ENCODE data around the gene TLR6.
A peak's percentile ranks its signal among the peaks of the same experiment; 100 is the strongest.

The TLR6 gene

DNA sequence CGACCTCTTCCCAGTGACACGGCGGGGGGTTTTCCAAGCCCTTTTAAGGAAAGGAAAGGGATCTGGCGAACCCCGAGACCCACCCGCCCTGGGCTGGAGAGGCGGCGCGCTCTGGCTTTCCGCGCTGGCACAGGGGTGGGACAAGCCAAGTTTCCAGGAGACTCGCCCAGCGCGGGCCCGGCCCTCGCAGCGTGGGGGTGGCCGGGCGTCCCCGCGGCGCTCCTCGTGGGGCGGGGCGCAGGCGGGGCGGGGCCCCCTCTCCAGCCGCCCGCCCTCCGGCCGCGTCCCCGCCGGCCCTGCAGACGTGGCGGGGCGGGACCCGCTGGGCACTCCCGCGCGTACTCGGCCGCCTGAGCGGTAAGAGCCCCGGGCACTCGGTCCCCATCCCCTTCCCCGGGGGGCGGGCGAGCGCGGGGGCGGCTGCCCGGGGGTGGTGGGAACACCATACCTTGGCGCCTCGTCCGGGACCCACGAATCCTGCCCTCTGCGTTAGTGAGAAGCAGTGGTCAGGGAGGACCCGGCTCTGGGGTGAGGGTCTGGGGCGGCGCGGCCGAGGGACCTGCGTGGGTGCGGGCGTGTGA, 11.0 kb upstream of the TLR6 start, which contains the start of gene FAM114A1:
FAM114A1 (plus strand) TSS at position 329 of the 581 bp plus-strand sequence. CDS start 10,273 bp downstream, outside the sequence.
- DNase-seq (ENCODE audit: low read depth in 3 of 3): no peak

DNA sequence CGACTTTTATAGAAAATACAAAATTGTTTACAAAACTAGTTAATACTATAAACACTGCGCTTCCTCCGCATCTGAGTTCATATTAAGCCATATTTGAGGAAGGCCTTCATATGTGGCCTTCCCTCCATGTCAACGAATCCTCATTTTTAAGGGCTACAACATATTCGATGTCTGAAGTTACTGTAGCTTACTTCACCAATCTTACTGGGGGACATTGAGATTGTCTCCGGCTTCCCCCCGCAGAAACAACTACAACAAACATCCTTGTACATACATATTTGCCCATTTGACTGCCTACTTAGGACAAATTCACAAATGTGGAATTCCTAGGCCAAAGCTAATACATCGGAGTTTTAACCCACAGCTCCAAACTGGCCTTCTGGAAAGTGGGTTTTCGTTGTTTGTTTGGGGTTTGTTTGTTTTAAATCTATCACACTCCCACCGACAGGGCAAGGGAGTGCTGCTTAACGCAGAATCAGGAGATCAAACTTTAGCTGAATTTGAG, 10.4 kb upstream of the TLR6 start:
- DNase-seq (ENCODE audit: low read depth in 3 of 3): no peak

DNA sequence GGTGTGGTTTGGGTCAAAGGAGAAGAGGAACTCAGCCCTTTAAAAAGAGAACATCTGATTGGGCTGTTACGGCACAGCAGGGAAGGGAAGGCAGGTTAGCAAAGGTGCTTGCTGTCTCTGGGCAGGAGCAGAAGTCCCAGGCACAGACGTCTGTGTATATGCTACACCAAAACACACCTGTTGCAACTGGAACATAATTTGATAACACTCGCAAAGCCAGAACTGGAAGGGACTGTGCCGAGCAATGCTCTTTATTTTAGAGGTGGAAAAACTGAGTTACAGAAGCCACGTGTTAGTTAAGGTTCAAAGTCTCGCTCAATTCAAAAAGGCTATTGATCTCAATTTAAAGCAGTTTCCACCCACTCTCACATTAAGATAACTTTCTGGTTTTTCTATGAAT, 8.8 kb upstream of the TLR6 start:
- DNase-seq (ENCODE audit: low read depth in 3 of 3): no peak

DNA sequence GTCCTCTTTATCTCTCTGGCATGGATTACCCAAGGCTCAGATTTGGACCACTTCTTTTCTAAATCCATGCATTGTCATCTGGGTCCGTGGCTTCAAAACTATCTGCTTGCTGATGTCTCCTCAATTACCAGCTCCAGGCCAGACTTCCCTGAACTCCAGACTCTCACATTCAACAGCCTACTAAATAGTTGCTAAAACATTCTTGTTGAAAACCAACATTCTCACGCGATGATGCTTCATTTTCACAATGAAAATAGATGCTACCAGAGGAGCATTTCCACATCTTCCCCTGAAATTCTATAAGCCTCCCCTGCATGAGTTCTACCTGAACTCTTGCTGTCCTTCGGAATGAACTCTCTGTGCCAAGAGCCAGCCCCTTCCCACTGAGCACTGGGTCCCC, 5.2 kb upstream of the TLR6 start:
- no peak for DNase-seq (ENCODE audit: low read depth in 3 of 3)

DNA sequence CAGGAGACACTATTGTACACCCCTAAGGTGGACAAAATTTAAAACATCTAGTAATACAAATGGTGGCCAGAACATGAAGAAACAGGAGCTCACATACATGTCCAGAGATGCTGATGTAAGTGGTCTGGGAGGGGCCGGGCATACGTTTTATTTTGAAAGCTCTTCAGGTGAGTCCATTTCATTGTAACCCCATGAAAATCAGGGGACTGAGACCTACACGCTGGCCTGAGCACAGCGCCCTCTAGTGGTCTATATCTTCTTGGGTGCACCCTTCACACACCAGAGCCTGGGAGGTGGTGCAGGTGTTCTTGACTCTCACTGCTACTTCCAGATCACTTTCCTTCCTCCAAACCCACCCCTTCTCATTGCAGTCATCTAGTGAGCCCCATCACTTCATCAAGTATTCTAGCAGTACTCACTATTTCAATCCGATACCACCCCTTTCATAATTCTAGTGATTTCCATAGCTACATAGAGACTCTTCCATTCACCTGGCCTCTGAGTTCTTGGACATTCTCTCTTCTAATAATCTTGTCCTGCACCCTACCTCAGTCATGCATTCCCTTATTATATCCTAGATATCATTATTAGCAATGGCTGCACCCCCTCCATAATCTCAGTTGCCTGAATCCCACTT, 4.3 kb upstream of the TLR6 start:
- DNase-seq (ENCODE audit: low read depth in 3 of 3): peak; percentile 26 to 56 (median 39)

DNA sequence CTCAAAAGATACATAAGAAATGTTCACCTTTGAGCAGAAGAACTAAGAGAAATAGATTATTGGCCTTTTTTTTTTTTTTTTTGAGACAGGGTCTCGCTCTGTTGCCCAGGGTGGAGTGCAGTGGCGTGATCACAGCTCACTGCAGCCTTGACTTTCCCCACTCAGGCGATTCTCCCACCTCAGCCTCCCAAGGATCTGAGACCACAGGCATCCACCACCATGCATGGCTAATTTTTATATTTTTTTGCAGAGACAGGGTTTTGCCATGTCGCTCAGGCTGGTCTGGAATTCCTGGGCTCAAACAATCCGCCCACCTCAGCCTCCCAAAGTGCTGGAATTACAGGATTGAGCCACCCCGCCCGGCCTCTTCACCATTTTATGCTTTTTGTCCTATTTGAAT, 2.9 kb upstream of the TLR6 start:
- DNase-seq (ENCODE audit: low read depth in 3 of 3): no peak

DNA sequence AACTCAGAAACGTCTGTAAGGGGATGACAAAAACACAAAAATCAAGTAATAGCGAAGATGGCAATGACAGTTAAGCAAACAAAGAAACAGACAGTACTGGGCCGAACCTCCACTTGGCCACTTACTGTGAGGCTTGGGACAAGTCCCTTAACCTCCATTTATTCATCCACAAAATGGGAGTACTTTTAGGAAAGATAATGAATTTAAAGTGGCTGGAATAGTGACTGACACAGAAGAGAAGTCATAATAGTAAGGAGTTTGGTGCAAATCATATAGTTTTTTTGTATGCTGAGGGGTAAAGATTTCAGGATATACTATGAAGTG, 1.4 kb upstream of the TLR6 start:
- no peak for DNase-seq (ENCODE audit: low read depth in 3 of 3)

DNA sequence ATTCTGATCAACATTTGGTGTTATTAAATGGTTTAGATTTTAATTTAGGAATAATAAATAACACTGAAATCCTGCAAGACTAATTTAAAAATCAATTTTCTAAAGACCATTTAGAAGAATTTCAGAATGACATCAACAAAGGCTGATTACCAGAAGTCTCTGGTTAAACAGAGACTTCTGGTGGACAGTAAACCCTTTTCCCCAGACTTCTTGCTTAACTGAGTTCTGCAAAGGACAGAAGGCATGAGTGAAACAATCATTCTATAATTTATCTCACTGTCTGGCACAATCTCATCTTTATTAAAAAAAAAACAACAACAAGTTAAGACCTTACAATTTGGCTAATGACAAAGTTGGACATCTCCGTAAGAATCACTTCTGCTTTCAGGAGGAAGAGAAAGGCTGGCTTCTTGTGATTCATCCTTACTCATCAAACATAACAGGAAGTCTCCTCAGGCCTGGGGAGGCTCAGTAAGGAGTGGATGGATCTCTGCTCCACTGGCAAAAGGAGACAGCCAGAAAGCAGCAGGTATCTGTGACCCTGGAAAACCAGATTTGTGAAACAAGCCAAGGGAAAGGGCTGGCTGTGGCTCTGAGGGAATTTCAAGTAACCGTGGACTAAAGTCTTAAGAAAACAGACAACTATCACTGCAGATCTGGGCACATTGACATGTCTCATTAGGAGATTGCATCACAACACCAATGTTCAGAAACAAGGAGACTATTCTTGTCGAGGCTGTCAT, 908 bp upstream of the TLR6 start:
- peak in 2 of 3 donors; percentile 20 to 25 for DNase-seq (ENCODE audit: low read depth in 3 of 3)

DNA sequence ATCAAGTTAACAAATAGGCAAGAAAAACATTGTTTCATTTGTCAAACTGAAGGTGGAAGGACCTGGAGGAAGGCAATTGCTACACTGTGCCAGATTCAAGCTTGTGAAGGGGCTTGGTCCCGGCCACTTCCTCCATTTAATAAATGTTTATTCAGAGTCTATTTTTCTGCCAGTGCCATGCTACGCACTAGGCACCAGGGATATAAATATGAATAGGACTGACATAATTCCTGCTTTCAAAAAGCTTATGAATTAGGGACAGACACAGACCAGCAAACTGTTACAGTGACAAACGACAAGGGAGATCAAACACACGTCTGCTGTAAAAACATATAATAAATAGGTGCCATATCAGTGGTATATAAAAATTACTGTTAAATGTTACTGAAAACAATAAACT, 571 bp downstream of the TLR6 start:
- DNase-seq (ENCODE audit: low read depth in 3 of 3): no peak

DNA sequence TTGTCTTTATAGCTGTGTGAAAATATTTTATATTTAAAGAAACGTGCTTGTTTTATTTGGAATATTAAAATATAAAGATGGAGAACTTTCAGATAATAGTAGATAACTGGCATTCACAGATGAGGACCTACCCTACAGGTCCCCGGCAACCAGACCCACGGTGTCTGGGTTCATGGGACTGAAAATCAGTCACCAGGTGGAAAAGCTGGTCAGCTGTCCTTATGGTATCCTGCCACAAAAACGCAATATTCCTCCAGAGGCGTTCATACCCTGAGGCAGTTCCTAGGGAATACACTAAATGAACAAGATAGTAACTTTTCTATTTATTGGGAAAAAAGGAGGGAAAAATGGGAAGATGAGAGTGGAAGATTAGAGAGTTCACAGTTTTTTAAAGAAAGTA, 1.2 kb downstream of the TLR6 start:
- no peak for DNase-seq (ENCODE audit: low read depth in 3 of 3)

DNA sequence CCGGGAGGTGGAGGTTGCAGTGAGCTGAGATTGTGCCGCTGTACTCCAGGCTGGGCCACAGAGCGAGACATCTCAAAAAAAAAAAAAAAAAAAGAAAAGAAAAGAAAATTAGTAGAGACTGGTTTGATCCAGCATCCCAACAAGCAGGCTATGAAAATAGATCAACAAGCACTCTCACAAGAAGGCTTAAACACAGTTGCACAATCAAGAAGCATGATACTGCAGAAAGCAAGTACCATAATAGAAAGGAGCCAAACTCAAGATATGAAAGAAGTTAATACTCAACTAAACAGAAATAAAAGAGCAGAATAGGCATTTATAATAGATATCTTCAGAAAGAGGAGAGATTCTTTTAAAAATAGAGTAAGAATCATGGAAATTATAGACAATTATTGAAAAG, 10.6 kb downstream of the TLR6 start:
- DNase-seq (ENCODE audit: low read depth in 3 of 3): no peak

DNA sequence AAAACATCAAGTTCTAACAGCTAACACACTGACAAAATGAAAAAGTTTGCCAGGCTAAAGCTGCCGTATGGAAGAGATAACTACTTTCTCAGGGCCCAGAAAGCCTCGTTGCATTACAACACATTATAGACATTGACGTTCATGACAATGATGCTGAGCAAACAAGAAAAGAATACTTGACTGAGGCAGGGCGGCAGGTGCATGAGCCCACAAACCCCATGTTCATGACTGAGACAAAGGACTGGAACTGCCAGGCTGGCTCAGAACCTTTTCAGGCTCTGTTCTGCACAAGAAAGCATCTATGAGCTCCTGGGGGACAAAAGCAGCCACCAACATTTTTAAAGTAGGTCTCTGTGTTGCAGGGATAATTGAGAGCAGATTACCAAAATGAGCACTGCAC, 13.6 kb downstream of the TLR6 start:
- no peak for DNase-seq (ENCODE audit: low read depth in 3 of 3)

DNA sequence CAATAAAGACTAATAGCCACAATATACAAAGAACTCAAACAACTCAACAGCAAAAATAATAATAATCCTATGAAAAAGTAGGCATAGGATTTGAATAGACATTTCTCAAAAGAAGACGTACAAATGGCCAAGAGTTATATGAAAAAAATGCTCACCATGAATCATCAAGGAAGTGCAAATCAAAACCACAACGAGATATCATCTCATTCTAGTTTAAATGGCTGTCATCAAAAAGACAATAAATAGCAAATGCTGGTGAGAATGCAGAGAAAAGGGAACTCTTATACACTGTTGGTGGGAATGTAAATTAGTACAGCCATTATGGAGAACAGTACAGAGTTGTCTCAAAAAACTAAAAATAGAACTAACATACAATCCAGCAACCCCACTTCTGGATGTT, 18.8 kb downstream of the TLR6 start:
- DNase-seq (ENCODE audit: low read depth in 3 of 3): no peak

DNA sequence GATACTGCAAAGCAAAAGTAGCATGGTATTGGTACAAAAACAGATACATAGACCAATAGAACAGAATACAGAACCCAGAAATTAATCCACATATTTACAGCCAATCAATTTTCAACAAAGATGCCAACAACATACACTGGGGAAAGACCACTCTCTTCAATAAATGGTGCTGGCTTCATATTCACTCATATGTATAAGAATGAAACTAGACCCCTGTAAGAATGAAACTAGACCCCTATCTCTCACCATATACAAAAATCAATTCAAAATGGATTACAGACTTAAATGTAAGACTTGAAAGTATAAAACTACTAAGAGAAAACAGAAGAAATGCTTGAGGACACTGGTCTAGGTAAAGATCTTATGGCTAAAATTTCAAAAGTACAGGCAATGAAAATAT, 19.3 kb downstream of the TLR6 start:
- DNase-seq (ENCODE audit: low read depth in 3 of 3): no peak

DNA sequence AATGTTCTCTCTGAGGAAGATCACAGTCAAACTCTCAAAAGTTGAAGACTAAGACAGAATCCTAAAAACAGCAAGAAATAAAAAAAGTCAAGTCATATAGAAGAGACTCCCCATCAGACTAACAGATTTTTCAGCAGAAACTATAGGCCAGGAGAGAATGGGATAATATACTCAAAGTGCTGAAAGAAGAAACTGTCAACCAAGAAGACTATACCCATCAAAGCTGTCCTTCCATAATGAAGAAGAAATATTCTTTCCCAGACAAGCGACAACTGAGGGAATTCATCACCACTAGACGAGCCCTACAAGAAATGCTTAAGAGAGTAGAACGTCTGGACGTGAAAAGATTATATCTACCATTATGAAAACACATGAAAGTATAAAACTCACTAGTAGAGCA, 22.0 kb downstream of the TLR6 start:
- DNase-seq (ENCODE audit: low read depth in 3 of 3): no peak

DNA sequence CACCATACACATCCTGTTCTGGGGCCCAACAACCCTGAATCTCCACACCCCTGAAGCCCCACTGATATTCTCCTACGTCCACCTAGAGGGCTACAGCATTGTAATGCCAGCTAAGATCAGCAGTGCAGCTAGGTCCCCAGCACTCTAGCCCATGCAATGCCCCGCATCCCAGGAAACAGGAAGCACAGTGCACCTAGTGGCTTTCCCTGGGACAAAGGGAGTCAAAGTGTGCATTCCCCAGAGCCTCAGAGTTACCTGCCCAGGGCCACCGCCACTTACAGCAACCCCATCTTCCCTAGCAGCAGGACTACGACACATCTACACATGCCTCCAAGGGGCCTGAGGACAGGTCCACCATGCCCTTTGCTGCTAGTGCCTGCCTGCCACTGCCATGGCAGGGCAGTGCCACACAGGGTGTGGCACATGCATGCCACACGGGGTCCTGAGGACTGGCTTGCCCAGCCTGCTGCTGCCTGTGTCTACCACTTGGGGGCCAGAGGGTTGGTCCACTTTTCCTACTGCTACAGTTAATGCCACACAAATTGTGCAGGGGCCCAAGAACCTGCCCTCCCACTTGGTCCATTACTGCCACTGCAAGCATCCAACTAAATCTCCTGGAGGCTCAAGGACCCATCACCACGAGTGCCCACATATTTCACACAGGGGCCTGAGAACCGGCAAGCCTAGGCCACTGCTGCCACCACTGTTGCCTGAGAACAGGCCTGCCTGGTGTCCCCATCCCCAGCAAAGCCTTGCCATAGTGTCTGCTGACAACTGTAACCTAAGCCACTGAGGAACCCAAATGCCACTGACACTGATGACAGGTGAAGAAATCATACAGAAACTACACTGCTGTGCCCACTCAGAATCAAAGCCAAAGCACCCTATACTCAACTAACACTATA, 23.7 kb downstream of the TLR6 start:
- no peak for DNase-seq (ENCODE audit: low read depth in 3 of 3)

DNA sequence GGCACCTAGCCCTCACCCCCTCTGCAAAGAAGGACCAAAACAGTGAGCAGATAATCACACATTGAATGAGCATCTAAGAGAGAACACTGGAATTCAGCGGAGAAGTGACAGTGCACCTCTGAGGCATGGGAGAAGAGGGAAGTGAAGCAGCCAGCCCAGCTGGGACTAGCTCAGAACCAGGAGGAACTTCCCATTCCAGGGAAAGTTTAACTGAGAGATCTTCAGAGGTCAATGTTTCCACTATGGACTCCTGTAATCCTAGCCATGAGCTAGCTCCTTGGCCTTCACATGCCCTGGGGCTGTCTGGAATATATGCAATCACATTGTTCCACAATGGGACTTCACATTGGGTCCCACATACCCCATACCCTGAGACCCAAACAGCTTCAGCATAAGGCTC, 24.4 kb downstream of the TLR6 start:
- no peak for DNase-seq (ENCODE audit: low read depth in 3 of 3)

DNA sequence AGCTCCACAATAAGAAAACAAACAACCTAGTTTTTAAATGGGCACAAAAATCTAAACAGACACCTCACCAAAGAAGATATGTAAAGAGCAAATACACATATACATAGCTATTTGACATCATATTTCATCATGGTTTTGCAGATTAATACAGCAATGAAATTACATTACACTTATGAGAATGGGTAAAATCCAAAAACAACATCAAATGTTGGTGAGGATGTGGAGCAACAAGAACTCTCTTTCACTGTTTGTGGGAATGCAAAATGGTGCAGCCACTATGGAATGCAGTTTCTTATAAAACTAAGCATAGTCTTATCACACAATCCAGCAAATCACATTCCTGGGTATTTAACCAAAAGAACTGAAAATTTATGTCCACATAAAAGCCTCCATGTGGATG, 25.0 kb downstream of the TLR6 start:
- DNase-seq (ENCODE audit: low read depth in 3 of 3): no peak

DNA sequence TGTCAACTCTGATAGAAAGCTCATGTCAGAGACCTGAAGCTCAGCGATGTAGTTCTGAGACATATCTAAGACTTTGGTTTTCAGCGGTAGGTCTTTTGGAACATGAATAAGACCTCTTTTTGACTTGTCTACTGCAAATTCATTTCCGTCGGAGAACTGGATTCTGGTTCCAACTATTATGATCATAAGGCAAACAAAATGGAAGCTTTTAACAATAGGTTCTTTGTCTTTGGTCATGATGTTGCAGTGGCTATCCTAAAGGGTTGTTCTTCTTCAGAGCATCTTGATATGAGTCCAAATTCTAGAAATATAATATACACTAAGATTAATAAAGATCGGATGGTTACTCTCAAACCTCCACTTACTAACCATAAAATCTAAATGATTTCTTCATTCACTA, 27.4 kb downstream of the TLR6 start:
- no peak for DNase-seq (ENCODE audit: low read depth in 3 of 3)

DNA sequence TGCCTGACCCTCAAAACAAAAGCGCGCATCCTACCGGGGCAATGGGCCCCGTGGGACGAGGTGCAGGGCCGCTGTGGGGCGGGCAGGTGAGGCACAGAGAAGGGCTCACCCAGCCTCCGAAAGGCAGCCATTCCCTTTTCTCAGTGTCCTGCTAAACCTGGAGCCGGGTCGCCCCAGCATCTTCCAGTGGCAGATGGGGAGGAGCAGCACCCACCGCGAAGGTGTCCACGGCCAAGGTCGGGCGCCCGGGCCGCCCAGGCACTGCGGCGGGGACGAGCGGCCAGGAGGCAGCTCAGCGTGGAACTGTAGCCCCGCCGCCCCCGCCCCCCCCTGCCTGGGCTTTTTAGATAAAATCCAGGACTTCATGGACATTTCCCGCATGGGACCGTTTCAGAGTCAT, 32.9 kb downstream of the TLR6 start:
- DNase-seq (ENCODE audit: low read depth in 3 of 3): no peak

DNA sequence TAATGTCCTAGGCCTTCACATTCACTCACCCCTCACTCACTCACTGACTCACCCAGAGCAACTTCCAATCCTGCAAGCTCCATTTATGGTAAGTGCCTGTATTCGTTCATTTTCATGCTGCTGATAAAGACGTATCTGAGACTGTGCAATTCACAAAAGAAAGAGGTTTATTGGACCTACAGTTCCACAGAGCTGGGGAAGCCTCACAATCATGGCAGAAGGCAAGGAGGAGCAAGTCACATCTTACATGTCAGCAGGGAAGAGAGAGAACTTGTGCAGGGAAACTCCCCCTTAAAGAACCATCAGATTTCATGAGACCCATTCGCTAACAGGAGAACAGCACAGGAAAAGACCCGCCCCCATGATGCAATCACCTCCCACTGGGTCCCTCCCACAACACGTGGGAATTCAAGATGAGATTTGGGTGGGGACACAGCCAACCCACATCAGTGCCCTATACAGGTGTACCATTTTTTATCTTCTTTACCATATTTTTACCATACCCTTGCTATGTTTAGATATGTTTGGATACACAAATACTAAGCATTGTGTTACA, 33.8 kb downstream of the TLR6 start:
- no peak for DNase-seq (ENCODE audit: low read depth in 3 of 3)

DNA sequence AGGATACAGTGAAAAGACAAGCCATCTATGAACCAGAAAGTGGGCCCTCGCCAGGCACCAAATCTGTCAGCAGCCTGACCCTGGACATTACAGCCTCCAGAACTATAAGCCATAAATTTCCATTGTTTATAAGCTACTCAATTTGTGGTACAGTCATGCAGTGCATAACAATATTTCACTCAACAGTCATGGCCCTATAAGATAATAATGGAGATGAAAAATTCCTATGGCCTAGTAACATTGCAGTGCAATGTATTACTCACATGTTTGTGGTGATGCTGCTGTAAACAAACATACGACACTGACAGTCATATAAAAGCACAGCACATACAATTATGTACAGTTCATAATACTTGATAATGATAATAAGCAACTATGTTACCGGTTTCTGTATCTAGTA, 34.9 kb downstream of the TLR6 start:
- no peak for DNase-seq (ENCODE audit: low read depth in 3 of 3)
